Spinal cord (tissue), 10 donors: Measurements from ENCODE around the gene TMEM184A. TPM values are rescaled to one million over a fixed set of nuclear protein-coding genes. Genes with fewer than 3 reads are reported as not detected.

Experiments used
- DNase-seq, 6 donors: peaks; one replicate each; pipeline versions ENCODE4 v3.0.0 to v3.0.0-alpha.2; 2013 to 2015; ENCODE audit warnings: low spot score in 6 of 6, low read depth in 4 of 6
- H3K27ac ChIP-seq: one replicate; pipeline ENCODE4 v1.5.1; 2013; ENCODE audit warnings: low read depth, low read length, control low read depth
- H3K27me3 ChIP-seq: one replicate; pipeline ENCODE4 v1.6.1; 2013; ENCODE audit warnings: low read length; ENCODE audit not compliant: control insufficient read depth, insufficient read depth
- H3K36me3 ChIP-seq: one replicate; pipeline ENCODE4 v1.6.1; 2013; ENCODE audit warnings: low read length; ENCODE audit not compliant: control insufficient read depth, insufficient read depth
- H3K4me1 ChIP-seq: one replicate; pipeline ENCODE4 v1.6.1; 2013; ENCODE audit warnings: low read length; ENCODE audit not compliant: control insufficient read depth, insufficient read depth
- H3K4me3 ChIP-seq: one replicate; pipeline ENCODE4 v1.5.1; 2013; ENCODE audit warnings: low read depth, low read length, control low read depth
- H3K9me3 ChIP-seq: one replicate; pipeline ENCODE4 v1.6.1; 2013; ENCODE audit warnings: low read length; ENCODE audit not compliant: control insufficient read depth, insufficient read depth
- WGBS: methylation state at CpG from one replicate; pipeline ENCODE4 v1.1.5; 2013; ENCODE audit warnings: missing lambda C conversion rate; ENCODE audit not compliant: insufficient coverage; 5-methylcytosine and 5-hydroxymethylcytosine counted together
- polyA plus RNA-seq, 2 donors: library from polyadenylated mRNA; unstranded; fragments of 120-200 nt; gene quantifications; one replicate each; pipeline ENCODE4 v1.2.1, GENCODE V29; 2013; ENCODE audit not compliant: insufficient read length in 2 of 2
- total RNA-seq, 2 donors: library from RNA; depleted of rRNA in 1 of 2; stranded (reverse); fragments of 120-200 nt in 1 of 2; fragments of >200 nt in 1 of 2; gene quantifications; one replicate each; pipeline versions ENCODE4 v1.2.3 to v1.2.4, GENCODE V29; 2013 to 2014
- donor health status: healthy.

Gene TMEM184A
- total and polyA plus RNA-seq, 4 donors = 0.20 to 2.3 (median 0.54) TPM

GRCh38 chr7:1535100-1535458, 20.9 kb downstream of the TMEM184A start:
- no peak for DNase-seq
- H3K27ac ChIP-seq = no peak overlapping the region
- WGBS = 80% methylated on average over 6 of the region's 6 CpGs
- H3K9me3 ChIP-seq = no peaks in the 10 kb centered on the region
- H3K4me1 ChIP-seq = peaks cover 79% of the 10 kb centered on the region
- no peak overlapping the region for H3K4me3 ChIP-seq
- peaks cover 35% of the 10 kb centered on the region for H3K36me3 ChIP-seq
- H3K27me3 ChIP-seq = peaks cover 5% of the 10 kb centered on the region

GRCh38 chr7:1534330-1535099, 21.5 kb downstream of the TMEM184A start:
- no peak overlapping the region for H3K27ac ChIP-seq
- H3K36me3 ChIP-seq = peaks cover 29% of the 10 kb centered on the region
- 76% methylated on average over 17 of the region's 30 CpGs for WGBS
- H3K9me3 ChIP-seq = no peaks in the 10 kb centered on the region
- no peak overlapping the region for H3K4me3 ChIP-seq
- no peak for DNase-seq
- H3K4me1 ChIP-seq = peaks cover 79% of the 10 kb centered on the region
- peaks cover 5% of the 10 kb centered on the region for H3K27me3 ChIP-seq

GRCh38 chr7:1533547-1534329, 22.3 kb downstream of the TMEM184A start:
- no peak overlapping the region for H3K4me3 ChIP-seq
- H3K36me3 ChIP-seq = peaks cover 22% of the 10 kb centered on the region
- WGBS = 77% methylated on average over 24 of the region's 24 CpGs
- peak overlapping the region; percentile 43 for H3K27ac ChIP-seq
- no peaks in the 10 kb centered on the region for H3K9me3 ChIP-seq
- DNase-seq = peak in 1 of 6 donors; percentile 35
- H3K4me1 ChIP-seq = peaks cover 72% of the 10 kb centered on the region
- peaks cover 5% of the 10 kb centered on the region for H3K27me3 ChIP-seq

DNA sequence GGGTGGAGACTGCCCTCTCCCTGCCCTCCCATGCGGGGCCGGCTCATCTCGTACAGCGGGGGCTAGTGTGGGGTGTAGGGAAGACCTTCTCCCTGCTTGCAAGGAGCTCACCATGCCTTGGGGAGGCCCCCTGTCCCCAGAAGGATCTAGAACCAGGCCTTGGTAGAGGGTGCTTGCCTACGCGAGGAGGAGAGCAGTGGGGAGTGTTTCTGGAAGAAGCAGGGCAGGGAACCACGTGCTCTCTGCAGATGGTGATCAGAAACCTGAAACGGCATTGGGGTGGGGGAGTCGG, 22.8 kb downstream of the TMEM184A start:
- Histone ChIP-seq H3K4me3 (no peak overlapping the region), H3K36me3 (peaks cover 19% of the 10 kb centered on the region), H3K4me1 (peaks cover 66% of the 10 kb centered on the region), H3K27ac (peak overlapping the region; percentile 43), H3K27me3 (peaks cover 5% of the 10 kb centered on the region), H3K9me3 (no peaks in the 10 kb centered on the region)
- DNase-seq = no peak
- WGBS = 90% methylated on average over 6 of the region's 9 CpGs

DNA sequence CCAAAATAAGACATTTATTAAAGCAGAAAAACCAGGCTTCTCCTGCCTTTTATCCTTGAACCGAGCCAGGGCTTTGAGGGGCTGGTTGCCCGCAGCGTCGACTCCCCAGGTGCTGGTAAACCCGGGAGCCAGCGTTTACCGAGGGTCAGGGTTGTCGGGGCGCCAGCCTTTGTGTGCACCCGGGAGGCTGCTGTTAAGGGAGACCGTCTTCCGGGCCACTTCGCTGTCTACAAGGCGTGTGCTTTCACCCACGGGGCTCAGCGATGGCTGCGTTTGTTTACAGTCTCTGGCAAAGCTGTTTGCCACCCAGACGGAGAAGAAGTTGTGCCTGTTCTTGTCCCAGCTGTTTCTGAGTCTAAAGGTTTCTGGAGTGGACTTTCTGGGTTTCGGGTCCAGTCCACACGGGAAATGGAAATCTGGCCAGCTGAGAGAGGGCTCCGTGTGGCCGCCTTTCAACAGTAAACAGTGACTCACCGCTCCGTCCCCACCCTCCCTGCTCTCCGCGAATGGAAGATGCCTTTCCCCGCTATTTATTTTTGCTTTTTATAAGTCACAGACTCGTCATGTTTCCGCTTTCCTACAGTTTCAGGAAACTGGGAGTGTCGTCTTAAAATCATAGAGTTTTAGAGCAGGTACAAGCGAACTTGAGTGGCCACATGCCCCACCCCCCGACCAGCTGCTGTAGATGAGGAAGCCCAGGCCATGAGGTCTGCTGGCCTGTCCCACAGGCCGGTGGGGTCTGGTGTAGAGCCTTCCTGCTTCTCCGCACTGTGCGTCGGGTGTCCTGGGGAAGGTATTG, 23.4 kb downstream of the TMEM184A start:
- Histone ChIP-seq H3K9me3 (no peaks in the 10 kb centered on the region), H3K27me3 (peaks cover 3% of the 10 kb centered on the region), H3K36me3 (peaks cover 19% of the 10 kb centered on the region), H3K27ac (peak overlapping the region; percentile 43), H3K4me1 (peaks cover 61% of the 10 kb centered on the region), H3K4me3 (peak overlapping the region; percentile 16)
- peak in 1 of 6 donors; percentile 45 for DNase-seq
- WGBS = 32% methylated on average over 29 of the region's 36 CpGs

GRCh38 chr7:1531979-1532455, 24.0 kb downstream of the TMEM184A start:
- Histone ChIP-seq H3K4me1 (peaks cover 54% of the 10 kb centered on the region), H3K4me3 (peak overlapping the region; percentile 31), H3K27me3 (peaks cover 2% of the 10 kb centered on the region), H3K27ac (peak overlapping the region; percentile 57), H3K9me3 (no peaks in the 10 kb centered on the region), H3K36me3 (peaks cover 14% of the 10 kb centered on the region)
- no peak for DNase-seq
- WGBS = no CpG with 5 or more reads among the region's 10 CpGs

DNA sequence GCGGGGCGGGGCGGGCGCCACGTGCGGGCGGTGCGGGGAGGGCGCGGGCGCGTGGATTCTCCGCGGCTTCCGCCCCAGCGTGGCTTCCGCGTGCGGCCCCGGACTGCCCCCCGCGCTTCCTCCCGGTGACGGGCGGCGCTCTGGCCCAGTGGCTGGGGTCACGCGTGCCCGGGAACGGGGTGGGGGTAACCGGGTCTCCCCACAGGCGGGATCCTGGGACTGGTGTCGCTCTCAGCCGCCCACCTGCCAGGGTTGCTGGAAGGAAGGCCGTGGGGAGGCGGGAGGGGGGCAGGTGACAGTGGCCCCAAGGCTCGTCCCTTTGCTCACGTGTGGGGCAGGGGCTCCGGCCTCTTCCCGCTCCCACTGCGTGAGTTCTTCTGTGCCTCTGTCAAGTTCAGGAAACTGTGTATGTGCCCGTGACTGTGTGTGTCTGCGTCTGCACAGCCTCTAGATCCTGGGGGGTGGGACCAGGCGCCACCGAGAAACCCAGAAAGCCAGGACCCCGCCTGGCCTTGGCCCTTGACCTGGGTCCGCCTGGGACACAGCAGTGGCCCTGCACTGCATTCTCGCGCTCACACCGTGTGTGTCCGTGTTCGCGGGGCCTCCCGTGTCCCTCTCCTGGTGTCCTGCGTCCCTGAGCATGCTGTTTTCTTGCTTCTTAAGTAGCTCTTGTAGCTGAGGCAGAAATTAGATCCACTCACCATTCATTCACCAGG, 24.6 kb downstream of the TMEM184A start:
- Histone ChIP-seq H3K9me3 (no peaks in the 10 kb centered on the region), H3K27ac (peak overlapping the region; percentile 57), H3K36me3 (peaks cover 13% of the 10 kb centered on the region), H3K4me3 (peak overlapping the region; percentile 31), H3K27me3 (peaks cover 2% of the 10 kb centered on the region), H3K4me1 (peaks cover 48% of the 10 kb centered on the region)
- peak in 2 of 6 donors; percentile 13 to 27 for DNase-seq
- 11% methylated on average over 54 of the region's 55 CpGs for WGBS

GRCh38 chr7:1530946-1531262, 25.1 kb downstream of the TMEM184A start:
- Histone ChIP-seq H3K4me3 (no peak overlapping the region), H3K4me1 (peaks cover 44% of the 10 kb centered on the region), H3K27ac (no peak overlapping the region), H3K9me3 (no peaks in the 10 kb centered on the region), H3K27me3 (peaks cover 2% of the 10 kb centered on the region), H3K36me3 (peaks cover 9% of the 10 kb centered on the region)
- no peak for DNase-seq
- under 1% methylated on average over 42 of the region's 45 CpGs for whole genome bisulfite sequencing
